Pancreas (tissue), 10 donors: ENCODE measurements around the gene CDH13. TPM values are rescaled to one million over a fixed set of nuclear protein-coding genes. Genes with fewer than 3 reads are reported as not detected.

Experiments
- ATAC-seq, 4 donors: fragments of 200-7000 bp; cut with Tn5 transposase; one replicate each; pipeline versions ENCODE4 v1.8.0 to v1.9.1; 2020; ENCODE audit warnings: mild to moderate bottlenecking in 4 of 4, moderate library complexity in 4 of 4
- DNase-seq, 6 donors: peaks; one replicate each; pipeline ENCODE4 v3.0.0-alpha.2; 2020
- FAIRE-seq: peaks from 2 replicates; lab custom pipeline; 2012; peaks lifted over from hg19 to GRCh38; lab: Jason Lieb, UNC
- H3K27ac ChIP-seq, 4 donors: fragments of 200-600 bp; sonication (generic); 1 replicate in 3 of 4; 2 replicates in 1 of 4; pipeline versions ENCODE4 v1.5.0 to v1.8.0; 2020
- H3K27me3 ChIP-seq, 4 donors: fragments of 200-600 bp; one replicate each; pipeline ENCODE4 v1.8.0; 2021
- H3K36me3 ChIP-seq, 3 donors: fragments of 200-600 bp; sonication (generic) in 1 of 3; one replicate each; pipeline versions ENCODE4 v1.5.0 to v1.8.0; 2020 to 2021
- H3K4me1 ChIP-seq, 3 donors: fragments of 200-600 bp; one replicate each; pipeline ENCODE4 v1.8.0; 2021
- H3K4me3 ChIP-seq, 4 donors: fragments of 200-600 bp; sonication (generic) in 2 of 4; one replicate each; pipeline versions ENCODE4 v1.5.0 to v1.8.0; 2020 to 2021
- H3K9me3 ChIP-seq, 4 donors: fragments of 200-600 bp; one replicate each; pipeline ENCODE4 v1.8.0; 2021
- WGBS, 2 donors: extraction: QIAGEN DNeasy Blood & Tissue Kit; methylation state at CpG; one replicate each; pipeline ENCODE4 v1.1.7; 2013; 5-methylcytosine and 5-hydroxymethylcytosine counted together
- intact Hi-C, 3 donors: fragments of 100-400 bp; cut with DNase I; formaldehyde crosslinking; loops; one replicate each; pipeline versions ENCODE4 v1.11.1 to v1.14.2; 2022
- polyA plus RNA-seq, 2 donors: library from polyadenylated mRNA; stranded (reverse); fragments of 200-250 nt; gene quantifications; one replicate each; pipeline ENCODE4 v1.2.3, GENCODE V29; 2013
- total RNA-seq, 6 donors: library from RNA; stranded (reverse); fragmentation: NEBNext Ultra II Directional in 4 of 6; extraction: Animal tissue kit (Norgen Biotek cat#: 25700) in 4 of 6; gene quantifications; one replicate each; pipeline versions ENCODE4 v1.2.1 to v1.2.4, GENCODE V29; 2021 to 2023
- TF ChIP-seq, protein P1 (sequence below), 4 donors: fragments of 200-600 bp; sonication (generic) in 3 of 4; IDR thresholded peaks; one replicate each; pipeline versions ENCODE4 v1.5.0 to v1.8.0; 2021; ENCODE audit warnings: antibody characterized with exemption in 4 of 4
- donor health status: healthy with polysubstance abuse.
- donor health status: DM: no; HTN: no; CAD: no; lungs with moderate emphysema.
- donor health status: DM: no; HTN: no; CAD: no.
- donor health status: control.
- donor health status: control.
- donor health status: Bipolar disorder and iron deficiency.
- donor health status: DM: yes; HTN: yes; CAD: no.
- donor health status: DM: no; HTN: no; CAD: no.
- donor health status: DM: no; HTN: no; CAD: no.
- donor health status: DM: yes; HTN: yes; CAD: no.

Gene CDH13
- total and polyA plus RNA-seq, 8 donors: 0.12 to 1.0 (median 0.37) TPM

DNA sequence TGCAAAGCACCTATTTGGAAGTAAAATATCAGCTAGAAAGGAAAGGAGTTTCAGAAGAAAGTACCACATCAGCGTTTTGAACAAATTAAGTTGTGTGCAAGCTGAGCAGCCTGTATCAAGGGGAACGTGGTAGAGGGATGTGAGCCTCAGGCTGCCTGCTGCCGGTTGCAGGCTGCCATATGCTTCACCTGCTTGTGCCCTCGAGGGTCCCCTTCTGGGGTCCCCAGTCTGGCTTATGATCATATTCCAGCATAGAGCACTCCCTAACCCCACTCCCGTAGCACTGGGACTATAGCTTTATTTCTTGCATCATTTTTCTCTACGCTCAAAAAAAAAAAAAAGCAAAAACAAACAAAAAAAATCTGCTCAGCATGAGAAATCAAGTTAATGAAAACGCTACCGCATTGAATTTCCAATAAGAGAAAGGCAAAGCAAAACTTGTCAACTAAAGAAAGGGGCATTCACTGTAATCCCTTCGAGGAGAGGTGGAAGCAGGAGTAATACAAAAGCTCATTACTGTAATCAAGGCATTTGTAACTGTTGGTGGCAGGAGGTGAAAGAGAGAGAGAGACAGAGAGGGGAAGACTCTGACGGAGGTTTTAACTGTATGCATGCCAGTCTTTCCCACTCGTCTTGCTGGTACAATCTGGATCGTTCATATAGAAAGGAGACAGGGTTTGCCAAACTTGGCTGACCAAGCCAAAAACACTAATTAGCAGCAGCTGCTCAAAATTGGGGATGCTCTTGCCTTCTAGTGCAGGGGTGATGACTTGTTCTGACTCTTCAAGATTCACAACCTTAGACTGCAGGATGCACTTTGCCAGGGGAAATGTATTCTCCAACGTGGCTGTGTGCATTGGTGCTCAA lies 922.8 kb downstream of the CDH13 start:
- Histone ChIP-seq H3K27ac (no peak overlapping the region), H3K27me3 (peaks cover 0 to 5% (median 0%) of the 10 kb centered on the region in 4 donors), H3K4me3 (no peak overlapping the region), H3K9me3 (no peaks in the 10 kb centered on the region), H3K4me1 (no peaks in the 10 kb centered on the region), H3K36me3 (no peaks in the 10 kb centered on the region)
- 28 to 31% methylated on average over 13 of the region's 13 CpGs for WGBS, 2 donors
- no peak for FAIRE-seq
- no peak for DNase-seq
- TF ChIP-seq, protein P1, sequence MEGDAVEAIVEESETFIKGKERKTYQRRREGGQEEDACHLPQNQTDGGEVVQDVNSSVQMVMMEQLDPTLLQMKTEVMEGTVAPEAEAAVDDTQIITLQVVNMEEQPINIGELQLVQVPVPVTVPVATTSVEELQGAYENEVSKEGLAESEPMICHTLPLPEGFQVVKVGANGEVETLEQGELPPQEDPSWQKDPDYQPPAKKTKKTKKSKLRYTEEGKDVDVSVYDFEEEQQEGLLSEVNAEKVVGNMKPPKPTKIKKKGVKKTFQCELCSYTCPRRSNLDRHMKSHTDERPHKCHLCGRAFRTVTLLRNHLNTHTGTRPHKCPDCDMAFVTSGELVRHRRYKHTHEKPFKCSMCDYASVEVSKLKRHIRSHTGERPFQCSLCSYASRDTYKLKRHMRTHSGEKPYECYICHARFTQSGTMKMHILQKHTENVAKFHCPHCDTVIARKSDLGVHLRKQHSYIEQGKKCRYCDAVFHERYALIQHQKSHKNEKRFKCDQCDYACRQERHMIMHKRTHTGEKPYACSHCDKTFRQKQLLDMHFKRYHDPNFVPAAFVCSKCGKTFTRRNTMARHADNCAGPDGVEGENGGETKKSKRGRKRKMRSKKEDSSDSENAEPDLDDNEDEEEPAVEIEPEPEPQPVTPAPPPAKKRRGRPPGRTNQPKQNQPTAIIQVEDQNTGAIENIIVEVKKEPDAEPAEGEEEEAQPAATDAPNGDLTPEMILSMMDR (IDR thresholded peaks at IDR 0.05): no peak
- ATAC-seq: no peak
- intact Hi-C loops: no loop called here

DNA sequence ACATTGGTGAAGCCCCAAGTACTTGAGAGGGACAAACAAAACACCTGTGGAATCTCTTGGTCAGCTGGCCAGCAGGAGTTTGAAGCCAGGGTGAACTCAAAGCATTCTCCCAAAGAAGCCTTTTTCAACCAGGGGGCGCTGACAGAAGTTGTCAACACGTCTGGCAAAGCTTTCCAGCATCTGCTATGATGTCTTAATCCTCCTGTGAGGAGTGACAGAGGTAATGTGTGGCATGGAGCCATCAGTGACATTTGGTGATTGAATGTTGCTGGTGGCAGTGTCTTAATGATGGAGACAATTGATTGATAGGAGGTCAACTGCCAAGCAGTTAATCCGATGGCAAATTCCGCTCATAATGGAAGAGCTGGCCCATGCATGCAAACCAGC lies 923.4 kb downstream of the CDH13 start:
- Histone ChIP-seq H3K4me1 (no peaks in the 10 kb centered on the region), H3K36me3 (no peaks in the 10 kb centered on the region), H3K27ac (no peak overlapping the region), H3K9me3 (no peaks in the 10 kb centered on the region), H3K4me3 (no peak overlapping the region), H3K27me3 (peaks cover 0 to 5% (median 0%) of the 10 kb centered on the region in 4 donors)
- ATAC-seq (no peak), DNase-seq (no peak), FAIRE-seq (no peak)
- TF ChIP-seq, protein P1 (IDR thresholded peaks at IDR 0.05): no peak
- WGBS, 2 donors: 42 to 43% methylated on average over 4 of the region's 4 CpGs
- intact Hi-C loops: no loop called here

DNA sequence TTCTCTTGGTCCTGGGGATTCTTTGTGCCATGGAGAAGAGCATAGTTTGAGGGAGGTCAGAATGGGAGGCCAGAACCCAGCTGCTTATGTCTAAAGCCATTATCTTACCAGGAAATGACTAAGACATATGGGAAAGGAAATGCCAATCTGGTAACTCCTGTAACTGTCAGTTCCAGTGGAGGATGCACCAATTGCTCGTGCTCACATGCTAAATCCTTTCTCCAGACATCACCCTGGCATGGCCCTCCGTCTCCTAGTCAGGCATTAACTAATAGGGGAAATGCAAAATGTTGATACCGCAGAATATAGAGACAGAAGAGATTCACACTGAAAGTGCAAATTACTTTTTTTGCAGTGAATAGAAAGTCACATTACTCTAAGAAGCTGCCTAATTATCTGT lies 925.5 kb downstream of the CDH13 start:
- no peak for FAIRE-seq
- H3K9me3 ChIP-seq: no peaks in the 10 kb centered on the region
- peaks cover 0 to 5% (median 0%) of the 10 kb centered on the region in 4 donors for H3K27me3 ChIP-seq
- no peaks in the 10 kb centered on the region for H3K4me1 ChIP-seq
- no peak for DNase-seq
- ATAC-seq: no peak
- intact Hi-C loops: no loop called here
- H3K4me3 ChIP-seq: no peak overlapping the region
- H3K36me3 ChIP-seq: no peaks in the 10 kb centered on the region
- WGBS, 2 donors: 47 to 52% methylated on average over 3 of the region's 3 CpGs
- no peak overlapping the region for H3K27ac ChIP-seq
- TF ChIP-seq, protein P1 (IDR thresholded peaks at IDR 0.05): no peak

DNA sequence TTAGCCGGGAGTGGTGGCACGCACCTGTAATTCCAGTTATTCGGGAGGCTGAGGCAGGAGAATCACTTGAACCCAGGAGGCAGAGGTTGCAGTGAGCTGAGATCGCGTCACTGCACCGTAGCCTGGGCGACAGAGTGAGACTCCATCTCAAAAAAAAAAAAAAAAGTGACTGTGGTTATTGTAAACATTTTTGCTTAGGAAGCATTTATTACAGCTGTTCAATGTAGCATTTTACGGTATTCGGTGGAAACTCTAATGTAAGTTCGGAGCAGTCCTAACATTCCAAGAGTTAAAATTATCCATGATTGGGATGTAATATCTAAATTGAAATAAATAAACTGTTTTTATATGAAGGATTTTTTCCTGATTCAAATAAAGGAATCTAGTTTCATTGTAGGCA lies 926.2 kb downstream of the CDH13 start:
- no peak for ATAC-seq
- DNase-seq: no peak
- intact Hi-C loops: no loop called here
- Histone ChIP-seq H3K4me1 (no peaks in the 10 kb centered on the region), H3K36me3 (no peaks in the 10 kb centered on the region), H3K27me3 (peaks cover 0 to 5% (median 0%) of the 10 kb centered on the region in 4 donors), H3K9me3 (no peaks in the 10 kb centered on the region), H3K4me3 (no peak overlapping the region), H3K27ac (no peak overlapping the region)
- no peak for FAIRE-seq
- TF ChIP-seq, protein P1 (IDR thresholded peaks at IDR 0.05): no peak
- WGBS, 2 donors: 74 to 80% methylated on average over 6 to 10 of the region's 10 CpGs

DNA sequence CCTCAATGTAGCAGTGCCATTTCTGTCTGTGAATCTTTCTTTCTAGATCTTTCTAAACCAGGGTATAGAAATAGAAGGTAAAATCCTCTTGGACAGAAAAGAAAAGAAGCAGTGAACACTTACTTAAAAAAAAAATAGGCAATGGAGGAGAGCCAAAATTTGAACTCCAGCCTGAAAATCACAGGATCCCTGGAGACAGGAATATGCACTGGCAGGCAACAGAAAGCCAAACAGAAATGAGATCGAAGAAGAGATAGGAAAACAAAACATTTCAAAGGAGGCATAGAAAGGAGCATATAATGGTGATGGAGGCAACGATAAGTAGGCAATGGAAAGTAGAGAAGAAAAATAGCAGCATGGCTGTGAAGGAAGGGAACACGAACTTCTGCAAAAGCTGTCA lies 927.3 kb downstream of the CDH13 start:
- ATAC-seq (no peak), FAIRE-seq (no peak)
- intact Hi-C loops: no loop called here

More for the DNA sequence above, 927.3 kb downstream of the CDH13 start:
- Histone ChIP-seq H3K27me3 (peaks cover 0 to 5% (median 0%) of the 10 kb centered on the region in 4 donors), H3K4me1 (no peaks in the 10 kb centered on the region), H3K4me3 (no peak overlapping the region), H3K27ac (no peak overlapping the region), H3K36me3 (no peaks in the 10 kb centered on the region), H3K9me3 (no peaks in the 10 kb centered on the region)
- no peak for DNase-seq
- WGBS, 2 donors: 29 to 42% methylated on average over 3 of the region's 3 CpGs
- TF ChIP-seq, protein P1 (IDR thresholded peaks at IDR 0.05): no peak
